Neural cell (in vitro differentiated cells): ENCODE data around the gene ZCCHC24. TPM values are rescaled to one million over a fixed set of nuclear protein-coding genes. Genes with fewer than 3 reads are reported as not detected.

Experiments used
- H2AFZ ChIP-seq: fragments of 200-600, 300-800 bp; sonication (generic), shearing (Covaris generic); 2 replicates; pipeline ENCODE4 v1.6.0; 2014; ENCODE audit warnings: low read depth, mild to moderate bottlenecking, antibody characterized with exemption, low read length, moderate library complexity
- H3F3A ChIP-seq: fragments of 200-600 bp; shearing (Covaris generic); 2 replicates; pipeline ENCODE4 v1.6.1; 2016; ENCODE audit warnings: mild to moderate bottlenecking, moderate library complexity, mixed read lengths, antibody characterized with exemption, low read length; ENCODE audit not compliant: insufficient read depth, poor library complexity, severe bottlenecking
- H3K27ac ChIP-seq: fragments of 200-600, 300-800 bp; sonication (generic), shearing (Covaris generic); 2 replicates; pipeline ENCODE4 v1.5.1; 2014; ENCODE audit warnings: mild to moderate bottlenecking, low read length, moderate library complexity
- H3K27me3 ChIP-seq: fragments of 300-800, 200-600 bp; sonication (generic), shearing (Covaris generic); 2 replicates; pipeline ENCODE4 v1.6.0; 2014; ENCODE audit warnings: mild to moderate bottlenecking, low read depth, low read length, moderate library complexity; ENCODE audit not compliant: insufficient read depth
- H3K36me3 ChIP-seq: fragments of 300-800, 200-600 bp; sonication (generic), shearing (Covaris generic); 2 replicates; pipeline ENCODE4 v1.5.1; 2014; ENCODE audit warnings: mild to moderate bottlenecking, antibody characterized with exemption, low read length, moderate library complexity; ENCODE audit not compliant: insufficient read depth
- H3K4me2 ChIP-seq: fragments of 300-800, 200-600 bp; sonication (generic), shearing (Covaris generic); 2 replicates; pipeline ENCODE4 v1.6.0; 2014; ENCODE audit warnings: mild to moderate bottlenecking, low read length
- H3K4me3 ChIP-seq: fragments of 300-800, 200-600 bp; sonication (generic), shearing (Covaris generic); 2 replicates; pipeline ENCODE4 v1.5.1; 2014; ENCODE audit warnings: mild to moderate bottlenecking, low read length, moderate library complexity
- H3K79me2 ChIP-seq: fragments of 200-600 bp; shearing (Covaris generic); replicated peaks from 2 replicates; pipeline ENCODE4 v1.6.0; 2014; ENCODE audit warnings: mild to moderate bottlenecking, low read length, moderate library complexity; ENCODE audit not compliant: insufficient read depth
- H3K9ac ChIP-seq: fragments of 300-800, 200-600 bp; sonication (generic), shearing (Covaris generic); 2 replicates; pipeline ENCODE4 v1.6.1; 2016; ENCODE audit warnings: mild to moderate bottlenecking, low read length, mixed read lengths
- H3K9me2 ChIP-seq: fragments of 200-600 bp; shearing (Covaris generic); 2 replicates; pipeline ENCODE4 v1.6.1; 2016; ENCODE audit warnings: mild to moderate bottlenecking, low read length, mixed read lengths; ENCODE audit not compliant: insufficient read depth
- H3K9me3 ChIP-seq: fragments of 200-600, 300-800 bp; sonication (generic), shearing (Covaris generic); 2 replicates; pipeline ENCODE4 v1.6.1; 2016; ENCODE audit warnings: mild to moderate bottlenecking, mixed run types, low read length, moderate library complexity, mixed read lengths
- H4K20me1 ChIP-seq: fragments of 200-600 bp; shearing (Covaris generic); 2 replicates; pipeline ENCODE4 v1.6.1; 2016; ENCODE audit warnings: mild to moderate bottlenecking, mixed run types; ENCODE audit not compliant: insufficient read depth
- EZH2 ChIP-seq: fragments of 200-600, 300-800 bp; shearing (Covaris generic), sonication (generic); IDR thresholded peaks from 2 replicates; pipeline ENCODE4 v1.6.1; 2014; ENCODE audit warnings: antibody characterized with exemption, low read length, borderline replicate concordance, mild to moderate bottlenecking; ENCODE audit not compliant: insufficient read depth, poor library complexity, severe bottlenecking
- RAD21 ChIP-seq: fragments of 450-650 bp; conservative IDR thresholded peaks from 2 replicates; pipeline ENCODE4 v1.6.1; 2014; ENCODE audit warnings: antibody characterized with exemption, mild to moderate bottlenecking, moderate library complexity
- SMC3 ChIP-seq: fragments of 450-650 bp; conservative IDR thresholded peaks from 2 replicates; pipeline ENCODE4 v1.6.1; 2014; ENCODE audit warnings: antibody characterized with exemption, mild to moderate bottlenecking, moderate library complexity; ENCODE audit not compliant: poor library complexity
- TAF1 ChIP-seq: IDR thresholded peaks from 2 replicates; pipeline ENCODE4 v1.6.1; 2012; ENCODE audit warnings: low read depth
- polyA plus RNA-seq: library from polyadenylated mRNA; depleted of rRNA; stranded (reverse); fragments of >200 nt; gene quantifications from 2 replicates; pipeline ENCODE4 v1.2.3, GENCODE V29; 2014
- TF ChIP-seq, protein P1 (sequence below): fragments of 450-650 bp; IDR thresholded peaks from 2 replicates; pipeline ENCODE4 v1.5.1; 2014; ENCODE audit warnings: antibody characterized with exemption, mild to moderate bottlenecking, moderate library complexity; ENCODE audit not compliant: poor library complexity, severe bottlenecking
- TF ChIP-seq, protein P2 (sequence below): IDR thresholded peaks from 2 replicates; pipeline ENCODE4 v1.6.1; 2012; ENCODE audit warnings: borderline replicate concordance

The ZCCHC24 gene
- polyA plus RNA-seq, 1 donor from 2014 or later = not detected

DNA sequence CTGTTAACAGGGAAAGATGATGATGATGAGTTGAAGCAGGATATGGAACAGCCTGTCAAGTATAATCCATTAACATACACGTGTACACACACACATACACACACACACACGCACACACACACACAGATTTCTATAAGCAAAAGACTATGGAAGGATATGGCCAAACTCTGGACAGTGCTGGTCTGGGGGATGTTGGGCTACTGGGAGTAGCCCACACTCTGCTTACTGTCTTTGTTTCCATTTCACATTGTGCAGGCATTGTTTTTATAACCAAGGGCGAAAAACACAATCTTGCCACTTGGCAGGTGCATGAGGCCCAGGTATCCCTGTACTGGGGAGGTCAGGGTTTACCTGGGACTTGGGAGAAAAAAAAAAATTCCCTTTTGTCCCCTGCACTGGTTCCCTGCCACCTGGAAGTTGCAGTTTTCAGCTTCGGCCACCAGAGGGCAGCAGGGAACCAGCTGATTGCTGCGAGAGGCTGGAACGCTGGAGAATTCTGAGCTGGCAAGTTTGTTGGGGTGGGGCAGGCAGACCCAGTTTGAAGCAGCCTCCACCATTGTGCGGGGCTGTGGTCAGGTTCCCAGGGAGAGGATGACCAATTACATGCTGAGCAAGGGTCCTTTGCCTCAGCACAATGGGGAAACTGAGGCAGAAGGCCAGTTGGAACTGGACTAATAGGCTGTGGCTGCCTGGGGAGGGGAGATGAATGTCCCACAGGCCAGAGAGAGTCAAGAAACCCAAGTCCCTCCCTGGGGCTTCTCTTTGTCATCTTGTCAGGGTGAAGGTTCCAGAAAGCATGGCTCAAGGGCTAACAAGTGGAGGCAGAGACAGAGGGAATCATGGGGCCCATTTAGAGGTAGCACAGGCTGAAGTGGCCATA is 70.9 kb downstream of the ZCCHC24 start:
- Histone ChIP-seq H4K20me1 (no peaks in the 10 kb centered on the region), H3K79me2 (no peaks in the 10 kb centered on the region), H3K9me3 (no peaks in the 10 kb centered on the region), H3K9me2 (no peaks in the 10 kb centered on the region), H3K4me2 (no peak overlapping the region), H3K36me3 (no peaks in the 10 kb centered on the region), H3K27me3 (no peaks in the 10 kb centered on the region), H3K9ac (no peak overlapping the region), H2AFZ (no peak overlapping the region), H3K4me3 (no peak overlapping the region), H3K27ac (no peak overlapping the region), H3F3A (no peaks in the 10 kb centered on the region)
- no peak for TF ChIP-seq EZH2
- peak; percentile 96 for TF ChIP-seq SMC3
- TF ChIP-seq, protein P1, sequence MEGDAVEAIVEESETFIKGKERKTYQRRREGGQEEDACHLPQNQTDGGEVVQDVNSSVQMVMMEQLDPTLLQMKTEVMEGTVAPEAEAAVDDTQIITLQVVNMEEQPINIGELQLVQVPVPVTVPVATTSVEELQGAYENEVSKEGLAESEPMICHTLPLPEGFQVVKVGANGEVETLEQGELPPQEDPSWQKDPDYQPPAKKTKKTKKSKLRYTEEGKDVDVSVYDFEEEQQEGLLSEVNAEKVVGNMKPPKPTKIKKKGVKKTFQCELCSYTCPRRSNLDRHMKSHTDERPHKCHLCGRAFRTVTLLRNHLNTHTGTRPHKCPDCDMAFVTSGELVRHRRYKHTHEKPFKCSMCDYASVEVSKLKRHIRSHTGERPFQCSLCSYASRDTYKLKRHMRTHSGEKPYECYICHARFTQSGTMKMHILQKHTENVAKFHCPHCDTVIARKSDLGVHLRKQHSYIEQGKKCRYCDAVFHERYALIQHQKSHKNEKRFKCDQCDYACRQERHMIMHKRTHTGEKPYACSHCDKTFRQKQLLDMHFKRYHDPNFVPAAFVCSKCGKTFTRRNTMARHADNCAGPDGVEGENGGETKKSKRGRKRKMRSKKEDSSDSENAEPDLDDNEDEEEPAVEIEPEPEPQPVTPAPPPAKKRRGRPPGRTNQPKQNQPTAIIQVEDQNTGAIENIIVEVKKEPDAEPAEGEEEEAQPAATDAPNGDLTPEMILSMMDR = peak; percentile 95
- TF ChIP-seq RAD21 = peak; percentile 94
- no peak for TF ChIP-seq TAF1

DNA sequence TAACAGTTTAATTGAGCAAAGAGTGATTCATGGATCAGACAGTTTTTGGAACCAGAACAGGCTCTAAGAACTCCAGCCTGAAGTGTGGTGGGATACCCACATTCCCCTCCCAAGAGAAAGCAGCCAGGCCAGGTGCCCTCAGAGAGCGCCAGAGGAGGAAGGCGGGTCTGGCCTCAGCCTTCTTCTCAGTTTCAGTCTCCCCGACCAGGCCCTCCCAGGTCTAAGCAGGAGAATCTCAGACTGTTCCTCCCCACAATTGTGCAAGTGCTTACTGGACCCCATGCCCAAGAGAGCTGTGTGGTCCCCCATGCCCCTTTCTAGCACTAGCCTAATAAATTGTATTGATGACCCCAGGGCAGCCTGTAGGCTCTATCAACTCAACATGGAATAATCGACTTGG is 72.6 kb downstream of the ZCCHC24 start:
- H3K4me2 ChIP-seq = no peak overlapping the region
- no peaks in the 10 kb centered on the region for H3K9me2 ChIP-seq
- H2AFZ ChIP-seq = no peak overlapping the region
- no peak overlapping the region for H3K27ac ChIP-seq
- no peaks in the 10 kb centered on the region for H3K27me3 ChIP-seq
- no peak overlapping the region for H3K9ac ChIP-seq
- no peaks in the 10 kb centered on the region for H4K20me1 ChIP-seq
- H3F3A ChIP-seq = no peaks in the 10 kb centered on the region
- H3K9me3 ChIP-seq = no peaks in the 10 kb centered on the region
- H3K4me3 ChIP-seq = no peak overlapping the region
- TF ChIP-seq SMC3 = no peak
- TF ChIP-seq, protein P1 = no peak
- TF ChIP-seq, protein P2, sequence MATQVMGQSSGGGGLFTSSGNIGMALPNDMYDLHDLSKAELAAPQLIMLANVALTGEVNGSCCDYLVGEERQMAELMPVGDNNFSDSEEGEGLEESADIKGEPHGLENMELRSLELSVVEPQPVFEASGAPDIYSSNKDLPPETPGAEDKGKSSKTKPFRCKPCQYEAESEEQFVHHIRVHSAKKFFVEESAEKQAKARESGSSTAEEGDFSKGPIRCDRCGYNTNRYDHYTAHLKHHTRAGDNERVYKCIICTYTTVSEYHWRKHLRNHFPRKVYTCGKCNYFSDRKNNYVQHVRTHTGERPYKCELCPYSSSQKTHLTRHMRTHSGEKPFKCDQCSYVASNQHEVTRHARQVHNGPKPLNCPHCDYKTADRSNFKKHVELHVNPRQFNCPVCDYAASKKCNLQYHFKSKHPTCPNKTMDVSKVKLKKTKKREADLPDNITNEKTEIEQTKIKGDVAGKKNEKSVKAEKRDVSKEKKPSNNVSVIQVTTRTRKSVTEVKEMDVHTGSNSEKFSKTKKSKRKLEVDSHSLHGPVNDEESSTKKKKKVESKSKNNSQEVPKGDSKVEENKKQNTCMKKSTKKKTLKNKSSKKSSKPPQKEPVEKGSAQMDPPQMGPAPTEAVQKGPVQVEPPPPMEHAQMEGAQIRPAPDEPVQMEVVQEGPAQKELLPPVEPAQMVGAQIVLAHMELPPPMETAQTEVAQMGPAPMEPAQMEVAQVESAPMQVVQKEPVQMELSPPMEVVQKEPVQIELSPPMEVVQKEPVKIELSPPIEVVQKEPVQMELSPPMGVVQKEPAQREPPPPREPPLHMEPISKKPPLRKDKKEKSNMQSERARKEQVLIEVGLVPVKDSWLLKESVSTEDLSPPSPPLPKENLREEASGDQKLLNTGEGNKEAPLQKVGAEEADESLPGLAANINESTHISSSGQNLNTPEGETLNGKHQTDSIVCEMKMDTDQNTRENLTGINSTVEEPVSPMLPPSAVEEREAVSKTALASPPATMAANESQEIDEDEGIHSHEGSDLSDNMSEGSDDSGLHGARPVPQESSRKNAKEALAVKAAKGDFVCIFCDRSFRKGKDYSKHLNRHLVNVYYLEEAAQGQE = no peak
- no peaks in the 10 kb centered on the region for H3K79me2 ChIP-seq
- H3K36me3 ChIP-seq = no peaks in the 10 kb centered on the region
